ENCODE results near the gene HIP1R.

Gene HIP1R

DNA sequence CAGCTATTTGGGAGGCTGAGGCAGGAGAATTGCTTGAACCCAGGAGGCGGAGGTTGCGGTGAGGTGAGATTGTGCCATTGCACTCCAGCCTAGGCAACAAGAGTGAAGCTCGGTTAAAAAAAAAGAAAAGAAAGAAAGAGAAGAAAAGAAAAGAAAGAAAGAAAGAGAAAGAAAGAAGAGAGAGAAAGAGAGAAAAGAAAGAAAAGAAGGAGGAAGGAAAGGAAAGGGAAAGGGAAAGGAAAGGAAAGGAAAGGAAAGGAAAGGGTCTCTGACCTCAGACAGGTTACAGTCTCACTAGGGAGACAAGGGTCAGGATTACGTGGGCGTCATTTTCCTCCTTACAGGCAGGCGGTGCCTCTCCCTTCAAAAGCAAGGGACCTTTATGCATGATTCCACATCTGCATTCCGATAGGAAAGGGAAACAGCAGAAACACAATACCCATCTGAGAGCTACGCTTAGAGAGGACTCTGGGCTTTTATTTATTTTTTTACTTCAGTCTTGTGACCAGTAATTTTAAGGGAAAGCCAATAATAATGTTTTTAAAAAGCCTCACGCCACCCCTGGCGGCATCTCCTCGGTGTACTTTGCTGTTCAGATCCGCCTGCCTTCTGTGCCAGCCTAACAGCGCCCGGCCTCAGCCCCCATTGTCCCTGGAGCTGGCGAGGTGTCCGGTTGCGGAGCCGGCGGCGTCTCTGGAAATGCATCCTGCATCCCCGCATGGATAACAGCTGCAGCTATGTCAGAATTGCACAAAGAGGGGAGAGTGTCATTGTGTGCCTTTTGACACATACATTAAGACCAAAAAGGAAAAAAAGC, 945 bp upstream of the HIP1R start:
- DNase-seq (ENCODE audit: low read depth in 2 of 2): no peak

DNA sequence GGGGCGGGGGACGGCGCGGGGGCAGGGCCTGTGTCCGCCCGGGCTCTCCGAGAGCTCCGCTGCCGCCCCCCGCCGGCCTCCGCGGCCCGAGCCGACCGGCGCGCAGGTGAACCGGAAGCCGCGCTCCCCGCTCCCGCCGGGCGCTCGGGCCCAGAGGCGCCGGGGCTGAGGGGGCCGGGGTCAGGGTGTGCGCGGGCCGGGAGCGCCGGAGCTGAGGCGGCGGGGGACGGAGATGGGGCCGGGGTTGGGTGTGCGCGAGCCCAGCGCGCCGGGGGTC, 431 bp downstream of the HIP1R start:
- no peak for DNase-seq (ENCODE audit: low read depth in 2 of 2)

DNA sequence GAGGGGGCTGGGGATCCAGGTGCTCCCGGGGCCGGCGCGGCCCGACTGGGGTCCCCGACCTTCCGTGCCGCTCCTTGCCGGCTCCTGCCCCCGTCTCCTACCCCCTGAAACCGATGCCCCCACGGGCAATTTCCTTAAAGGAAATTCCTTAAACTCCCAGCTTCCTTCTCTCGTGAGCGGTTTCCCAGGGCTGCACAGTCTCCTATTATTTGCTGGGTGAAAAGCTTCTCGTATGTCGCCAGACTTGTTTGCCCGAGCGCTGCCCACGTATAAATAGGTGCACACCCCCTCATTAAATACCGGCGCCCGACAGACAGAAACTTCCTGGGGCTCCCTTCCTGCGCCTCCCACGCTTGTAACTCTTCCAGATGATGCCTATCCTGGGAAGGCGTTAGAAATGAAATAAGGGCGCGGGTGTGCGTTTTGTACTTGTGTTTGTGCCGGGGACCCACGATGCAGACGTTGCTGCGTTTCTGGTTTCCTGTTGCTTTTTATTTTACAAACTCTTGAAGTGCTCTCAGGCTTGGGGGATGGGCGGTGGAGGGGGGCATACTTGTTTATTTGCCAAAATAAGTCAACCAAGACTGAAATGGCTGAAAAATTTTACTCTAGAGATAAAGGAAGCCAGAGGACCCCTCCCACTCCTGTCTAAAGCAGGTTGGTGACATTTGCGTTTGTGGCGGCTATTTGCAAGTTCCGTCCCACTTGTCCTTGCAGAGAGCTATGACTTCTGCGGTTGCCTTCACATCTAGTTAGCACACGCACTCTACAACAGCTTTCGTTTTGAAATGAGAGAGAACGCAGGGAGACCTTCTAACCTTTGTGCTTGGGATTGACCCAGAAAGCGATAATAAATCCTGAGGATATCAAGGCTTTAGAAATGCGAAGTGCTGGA, 1.0 kb downstream of the HIP1R start:
- no peak for DNase-seq (ENCODE audit: low read depth in 2 of 2)

DNA sequence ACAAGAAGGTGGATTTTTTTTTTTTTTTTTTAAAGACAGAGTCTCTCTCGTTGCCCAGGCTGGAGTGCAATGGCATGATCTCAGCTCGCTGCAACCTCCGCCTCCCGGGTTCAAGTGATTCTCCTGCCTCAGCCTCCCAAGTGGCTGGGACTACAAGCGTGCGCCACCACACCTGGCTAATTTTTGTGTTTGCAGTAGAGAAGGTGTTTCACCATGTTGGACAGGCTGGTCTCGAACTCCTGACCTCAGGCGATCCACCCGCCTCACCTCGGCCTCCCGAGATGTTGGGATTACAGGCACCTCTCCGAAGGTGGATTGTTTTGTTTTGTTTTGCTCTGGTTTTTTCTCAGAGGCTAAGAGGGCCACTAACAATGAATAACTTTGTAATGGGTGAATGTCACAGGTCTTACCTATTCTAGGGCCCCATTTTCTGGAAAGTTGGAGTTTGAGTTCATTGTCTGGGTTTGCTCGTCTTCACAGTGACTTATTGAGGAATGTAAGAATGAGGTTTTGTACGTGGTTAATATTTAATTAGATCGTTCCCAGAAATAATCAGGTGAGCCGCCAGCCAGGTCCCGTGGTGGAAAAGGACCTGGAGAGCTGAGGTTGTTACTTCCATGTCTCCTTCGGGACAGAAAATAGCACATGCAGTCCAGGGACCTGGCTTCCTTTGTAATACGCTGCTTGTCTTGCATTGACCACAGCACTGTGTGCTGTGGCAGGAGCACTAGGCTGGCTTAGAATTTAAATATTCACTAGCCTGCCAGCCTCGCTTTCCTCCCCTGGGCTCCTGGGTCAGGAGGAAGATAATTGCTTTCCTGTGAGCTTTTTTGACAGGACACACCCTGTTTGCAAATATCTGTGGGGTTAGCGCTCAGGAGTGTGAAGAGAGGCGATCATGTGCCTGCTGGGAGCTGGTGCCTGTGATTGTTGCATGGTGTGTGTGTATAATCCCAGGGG, 2.3 kb downstream of the HIP1R start:
- DNase-seq (ENCODE audit: low read depth in 2 of 2): no peak

DNA sequence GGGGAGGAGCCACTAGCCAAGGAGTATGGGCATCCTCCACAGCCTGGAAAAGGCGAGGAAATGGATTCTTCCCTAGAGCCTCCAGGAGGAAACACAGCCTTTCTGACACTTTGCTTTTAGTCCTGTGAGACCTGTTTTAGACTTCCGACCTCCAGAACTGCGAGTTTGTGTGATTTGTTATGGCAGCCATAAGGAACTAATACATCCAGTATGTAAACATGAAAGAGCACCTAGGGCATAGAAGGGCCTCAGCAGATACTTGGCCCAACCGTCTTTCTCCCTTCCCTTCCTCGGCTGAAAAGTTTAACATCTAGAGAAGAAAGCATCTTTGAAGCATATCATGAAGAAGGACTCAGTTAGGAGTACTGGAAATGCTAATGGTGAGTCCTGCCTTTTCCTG, 3.6 kb downstream of the HIP1R start:
- DNase-seq (ENCODE audit: low read depth in 2 of 2): no peak

DNA sequence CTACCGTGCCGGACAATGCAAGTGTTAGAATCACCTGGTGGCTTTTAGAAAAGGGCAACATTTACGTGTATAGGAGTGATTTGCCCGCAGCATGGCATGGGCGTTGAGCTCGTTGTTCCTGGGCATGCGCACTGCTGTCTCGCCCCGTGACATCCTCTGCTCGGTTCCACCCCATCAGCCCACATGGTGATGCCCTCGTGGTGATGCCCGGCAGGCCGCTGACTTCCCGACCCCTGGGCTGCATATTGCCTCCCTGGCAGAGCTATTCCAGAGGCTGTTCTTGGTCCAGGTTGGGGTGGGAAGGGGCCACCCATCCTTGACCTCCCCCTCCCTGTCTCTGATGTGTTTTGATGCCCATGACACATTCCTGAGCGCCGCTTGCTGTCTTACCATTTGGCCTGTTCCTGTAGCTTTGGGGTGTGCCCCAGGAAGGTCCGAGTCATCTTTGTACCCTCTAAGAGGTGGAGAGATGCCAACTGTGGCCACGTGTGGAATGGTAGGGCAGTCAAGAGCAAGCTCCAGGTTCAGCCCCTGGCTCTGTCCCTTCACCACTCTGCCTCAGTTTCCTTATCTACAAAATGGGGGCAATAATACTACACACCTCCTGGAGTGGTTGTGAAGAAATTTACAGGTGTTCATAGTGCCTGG, 4.8 kb downstream of the HIP1R start:
- DNase-seq (ENCODE audit: low read depth in 2 of 2): no peak

DNA sequence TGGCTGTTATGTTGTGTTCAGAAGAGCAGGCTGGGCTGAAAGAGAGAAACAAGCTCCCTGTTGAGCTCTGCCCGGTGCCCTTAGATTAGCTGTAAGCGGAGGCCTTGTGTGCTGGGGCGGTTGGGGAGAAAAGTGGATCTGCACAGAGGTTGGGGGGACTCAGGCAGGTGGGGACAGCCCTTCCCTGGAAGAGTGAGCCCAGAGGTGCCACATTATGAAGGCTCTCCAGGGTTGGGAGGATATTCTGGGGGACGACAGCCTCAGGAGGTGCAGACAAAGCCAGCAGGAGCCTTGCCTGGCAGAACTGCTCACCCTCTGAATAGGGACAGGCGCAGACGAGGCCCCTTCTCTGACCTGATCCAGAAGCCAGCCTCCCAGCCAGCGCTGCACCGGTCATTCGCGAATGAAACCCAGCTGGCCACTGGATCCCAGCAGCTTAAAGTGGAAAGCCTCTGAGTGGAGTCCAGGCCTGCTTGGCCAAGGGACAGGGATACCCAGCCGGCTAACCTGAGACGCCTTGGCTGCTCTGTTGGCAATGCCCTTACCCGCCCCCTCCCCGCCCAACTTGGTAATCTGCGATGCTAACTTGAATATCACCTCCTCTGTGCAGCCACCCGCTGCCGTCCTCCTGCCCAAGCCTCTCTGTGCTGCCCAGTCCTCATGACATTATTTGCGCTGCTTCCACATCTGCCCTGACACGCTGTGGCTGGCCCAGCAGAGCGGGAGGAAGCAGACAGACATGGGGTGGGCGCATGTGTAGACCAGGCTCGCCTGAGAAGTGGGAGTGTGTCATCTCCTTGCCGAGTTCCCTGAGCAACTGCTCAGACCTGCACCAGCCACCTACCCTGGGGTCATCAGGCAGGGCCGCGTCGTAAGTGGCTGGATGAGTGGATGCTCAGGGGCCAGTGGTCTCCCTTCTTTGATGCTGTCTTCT, 5.6 kb downstream of the HIP1R start:
- no peak for DNase-seq (ENCODE audit: low read depth in 2 of 2)

DNA sequence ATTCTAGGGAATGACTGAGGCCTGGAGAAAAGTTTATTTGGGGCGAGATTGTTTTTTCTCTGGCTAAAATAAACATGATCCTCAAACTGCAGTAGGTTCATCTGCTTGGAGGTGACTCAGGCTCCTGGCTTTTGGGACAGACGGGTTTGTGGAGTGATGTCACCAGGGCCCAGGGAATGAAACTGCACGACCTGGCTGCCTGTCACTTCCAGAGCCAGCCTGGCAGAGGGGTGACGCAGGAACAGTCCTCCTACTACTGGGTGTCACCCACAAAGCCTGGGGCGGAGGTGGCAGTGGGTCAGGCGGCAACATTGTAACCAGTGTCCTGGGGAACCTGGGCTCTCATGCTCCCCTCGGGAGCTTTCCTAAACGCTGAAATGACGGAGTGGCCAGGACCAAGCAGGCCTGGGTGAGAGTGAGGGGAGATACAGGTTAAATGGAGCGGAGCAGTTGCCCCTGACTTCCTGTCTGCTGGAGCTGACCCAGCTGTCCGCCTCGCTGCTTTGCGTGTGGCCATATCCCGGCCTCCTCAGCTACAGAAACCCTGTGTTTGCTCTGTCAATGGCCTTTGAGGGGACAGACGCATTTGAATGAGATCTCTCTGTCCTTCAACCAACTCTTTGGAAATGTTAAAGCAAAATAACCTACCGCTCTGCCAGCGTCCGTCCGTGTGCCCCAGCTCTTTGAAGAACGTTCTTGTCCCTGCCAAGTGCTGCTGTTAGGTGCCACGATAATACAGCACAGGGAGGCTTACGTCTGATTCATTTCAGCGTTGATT, 6.5 kb downstream of the HIP1R start:
- no peak for DNase-seq (ENCODE audit: low read depth in 2 of 2)

DNA sequence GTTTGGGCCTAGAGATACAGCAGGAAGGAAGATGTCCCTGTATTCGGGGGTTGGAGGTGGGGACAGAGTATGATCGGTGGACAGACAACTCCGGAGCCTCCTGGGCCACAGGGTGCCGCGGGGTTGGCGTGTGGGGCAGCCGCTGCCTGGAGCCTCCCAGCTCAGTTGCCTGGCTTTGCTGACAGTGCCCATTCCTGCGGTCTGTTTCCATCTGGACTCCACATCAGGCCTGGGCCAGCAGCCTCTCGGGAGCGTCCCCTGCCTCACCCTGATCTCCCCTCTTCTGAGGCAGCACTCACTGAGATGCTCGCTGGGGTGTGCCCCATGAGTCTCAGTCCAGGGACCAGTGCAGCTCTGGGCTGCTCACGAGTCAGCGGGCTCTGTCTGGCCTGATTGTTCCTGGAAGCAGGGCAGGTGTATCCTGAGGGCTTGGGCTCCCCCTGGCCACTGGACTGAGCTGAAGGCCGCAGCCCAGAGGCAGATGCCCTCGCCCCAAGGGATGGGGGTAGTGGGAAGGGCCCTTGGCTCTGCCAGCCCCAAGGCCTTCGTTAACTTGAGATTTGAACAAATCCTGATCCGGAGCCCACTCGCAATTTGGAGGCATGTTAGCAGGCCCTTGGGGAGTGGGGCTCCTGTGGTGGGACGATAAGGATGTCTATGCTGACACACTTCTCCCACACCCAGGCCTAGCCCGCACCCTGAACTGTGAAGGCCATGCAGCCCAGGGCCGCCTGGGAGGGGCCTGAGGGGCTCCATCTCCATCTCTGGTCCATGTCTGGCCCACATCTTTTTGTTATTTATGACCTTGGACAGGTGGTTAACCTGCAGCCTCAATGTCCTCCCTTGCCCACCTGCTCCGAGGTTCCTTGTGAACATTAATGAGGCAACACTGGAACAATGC, 7.5 kb downstream of the HIP1R start:
- DNase-seq (ENCODE audit: low read depth in 2 of 2): no peak

DNA sequence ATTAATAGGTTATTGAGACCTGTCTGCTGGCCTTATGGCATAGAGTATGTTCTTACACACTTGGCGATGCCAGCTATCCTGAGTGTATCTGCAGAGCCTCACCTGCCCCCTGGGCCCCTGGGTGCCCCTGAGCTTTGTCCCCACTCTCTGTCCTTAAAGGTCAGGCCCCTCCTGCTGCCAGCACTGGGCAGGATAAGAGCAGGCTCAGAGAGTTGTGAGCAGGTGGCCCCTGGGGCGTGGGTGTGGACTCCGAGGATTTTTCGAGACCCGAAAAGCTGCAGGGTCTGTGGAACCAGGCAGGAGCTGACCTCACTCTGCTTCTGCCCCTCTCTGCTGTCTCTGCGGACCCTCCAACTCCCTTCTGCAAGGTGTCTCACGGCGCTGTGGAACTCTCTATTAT, 8.2 kb downstream of the HIP1R start:
- no peak for DNase-seq (ENCODE audit: low read depth in 2 of 2)

DNA sequence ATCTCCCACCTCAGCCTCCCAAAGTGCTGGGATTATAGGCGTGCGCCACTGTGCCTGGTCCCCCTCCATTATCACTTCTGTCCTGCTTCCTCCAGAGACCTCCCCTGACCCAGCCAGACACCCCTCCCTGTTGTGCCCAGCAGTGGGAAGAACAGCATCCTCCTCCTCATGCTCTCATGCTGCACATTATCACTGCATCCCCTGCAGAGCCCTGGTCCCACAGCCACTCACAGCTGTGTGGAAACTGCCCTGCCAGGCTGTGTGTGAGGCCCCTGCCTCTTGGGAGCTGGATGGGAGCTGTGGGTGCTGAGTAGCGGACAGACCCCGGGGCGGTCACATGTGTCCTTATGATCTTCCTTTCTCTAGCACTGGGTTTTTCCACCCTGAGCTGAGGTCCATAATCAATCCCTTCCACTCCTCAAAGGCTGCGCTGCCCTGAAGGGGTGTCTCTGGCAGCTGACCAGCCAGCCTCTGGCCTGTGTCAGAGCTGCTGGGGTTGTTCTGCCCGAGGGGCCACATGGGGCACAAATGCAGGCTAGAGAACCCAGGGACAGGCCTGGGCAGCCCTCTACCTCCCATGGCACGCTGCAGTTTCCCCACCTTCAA, 9.2 kb downstream of the HIP1R start:
- no peak for DNase-seq (ENCODE audit: low read depth in 2 of 2)

DNA sequence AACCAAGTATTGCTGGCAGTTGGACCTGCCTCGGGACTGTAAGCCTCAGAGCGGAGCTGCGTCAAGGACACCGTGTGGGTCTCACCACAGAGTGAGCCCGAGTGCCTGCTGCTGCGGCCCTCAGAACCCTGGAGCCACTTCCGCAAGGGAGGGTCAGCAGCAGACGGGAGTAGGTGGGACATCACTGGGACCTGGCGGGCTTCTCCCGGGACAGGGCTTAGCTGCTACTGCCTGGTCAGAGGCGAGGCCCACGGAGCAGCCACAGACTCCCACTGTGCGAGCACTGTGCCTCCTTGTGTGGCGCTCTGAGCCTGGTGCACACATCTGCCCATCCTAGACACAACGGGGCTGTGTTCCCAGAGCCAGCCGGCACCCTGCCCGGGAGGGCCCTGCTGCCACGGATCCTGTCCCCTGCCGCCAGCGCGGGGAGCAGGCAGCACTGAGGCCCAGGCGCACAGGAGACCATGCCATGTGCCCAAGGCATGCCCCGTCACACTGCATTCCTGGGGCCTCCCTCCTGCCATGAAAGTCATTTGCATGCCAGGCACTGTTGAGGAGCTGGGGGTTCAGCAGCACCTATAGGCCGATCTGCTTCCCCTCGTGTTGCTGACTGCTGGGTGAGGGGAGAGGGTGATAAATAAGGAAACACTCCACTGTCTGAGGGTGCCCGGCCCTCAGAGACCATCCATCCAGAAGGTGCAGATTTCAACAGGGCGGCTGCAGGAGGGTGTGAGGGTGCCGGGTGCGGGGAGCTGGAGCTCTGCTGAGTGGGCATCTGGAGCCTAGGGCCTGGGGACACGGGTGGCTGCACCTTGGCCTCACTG, 10.0 kb downstream of the HIP1R start:
- DNase-seq (ENCODE audit: low read depth in 2 of 2): no peak

DNA sequence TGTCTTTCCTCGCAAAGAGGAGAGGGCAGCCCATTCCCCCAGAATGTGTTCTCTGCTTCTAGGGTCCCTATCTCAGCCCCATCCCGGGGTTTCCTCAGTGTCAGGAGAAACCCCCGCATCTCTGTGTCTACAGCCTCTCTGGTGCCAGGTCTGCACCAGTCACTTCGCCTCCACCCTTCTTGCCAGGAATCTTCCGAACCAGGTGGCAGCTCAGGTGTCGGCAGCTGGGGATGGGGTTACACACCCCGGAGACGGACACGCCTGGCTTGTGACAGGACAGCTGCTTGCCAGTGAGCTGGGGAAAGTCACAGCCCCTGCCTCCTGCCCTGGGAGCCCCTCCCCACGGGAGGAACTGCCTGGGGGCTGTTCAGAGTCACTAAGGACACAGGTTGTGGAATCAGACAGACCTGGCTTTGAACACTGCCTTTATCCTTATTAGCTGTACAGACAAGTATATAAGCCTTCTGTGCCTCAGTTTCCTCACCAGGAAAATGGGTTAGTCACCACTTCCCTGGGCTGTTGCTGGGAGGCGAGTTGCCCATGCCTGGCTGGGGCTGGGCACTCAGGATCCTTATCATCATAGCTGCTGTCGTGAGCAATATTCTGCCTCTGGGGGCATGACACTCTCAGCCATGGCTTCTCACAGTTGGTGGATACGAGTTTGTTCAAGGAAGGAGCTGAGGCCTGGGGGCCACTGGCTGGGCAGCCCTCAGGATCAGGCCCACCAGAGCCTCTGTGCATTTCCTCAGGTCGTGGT, 10.8 kb downstream of the HIP1R start:
- DNase-seq (ENCODE audit: low read depth in 2 of 2): no peak

DNA sequence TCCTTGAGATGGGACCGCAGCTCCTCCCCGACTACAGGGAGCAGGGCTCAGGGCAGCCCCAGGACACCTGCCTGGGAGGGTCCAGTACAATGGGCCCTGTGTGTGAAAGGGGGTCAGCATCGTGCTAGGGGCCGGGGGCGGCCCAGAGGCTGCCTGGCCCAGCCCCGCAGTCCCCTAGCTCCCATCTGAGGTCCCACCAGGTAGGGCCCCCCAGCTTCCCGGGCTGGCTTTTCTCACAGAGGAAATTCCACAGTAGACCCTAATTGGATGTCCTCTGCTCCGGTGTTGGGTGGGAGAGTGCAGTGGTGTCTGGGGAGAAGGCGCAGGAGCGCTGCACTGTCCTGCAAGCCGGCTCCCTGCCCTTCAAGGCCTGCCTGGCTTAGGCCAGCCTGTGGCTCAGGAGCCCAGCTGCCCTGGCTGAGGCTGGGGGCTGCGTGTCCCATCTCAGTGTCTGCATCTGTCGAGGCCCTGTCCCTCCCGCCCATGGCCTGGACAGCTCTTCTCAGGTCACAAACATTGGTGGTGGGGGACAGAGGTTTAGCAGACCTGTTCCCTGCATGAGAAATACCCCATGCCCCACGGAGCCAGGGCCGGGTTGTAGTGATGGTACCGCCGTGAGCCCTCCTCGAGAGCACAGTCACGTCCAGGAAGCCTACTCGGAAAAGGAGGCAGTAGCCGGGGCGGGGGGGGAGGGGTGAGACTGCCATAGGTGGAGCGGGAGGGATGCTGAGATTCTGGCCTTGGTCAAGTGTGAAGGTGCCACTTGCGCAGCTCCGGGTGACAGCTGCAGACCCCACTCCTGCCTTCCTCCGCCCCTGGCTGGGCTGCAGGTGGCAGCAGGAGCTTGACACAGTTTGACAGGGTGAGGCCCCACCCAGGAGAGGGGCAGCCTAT, 11.6 kb downstream of the HIP1R start:
- no peak for DNase-seq (ENCODE audit: low read depth in 2 of 2)

DNA sequence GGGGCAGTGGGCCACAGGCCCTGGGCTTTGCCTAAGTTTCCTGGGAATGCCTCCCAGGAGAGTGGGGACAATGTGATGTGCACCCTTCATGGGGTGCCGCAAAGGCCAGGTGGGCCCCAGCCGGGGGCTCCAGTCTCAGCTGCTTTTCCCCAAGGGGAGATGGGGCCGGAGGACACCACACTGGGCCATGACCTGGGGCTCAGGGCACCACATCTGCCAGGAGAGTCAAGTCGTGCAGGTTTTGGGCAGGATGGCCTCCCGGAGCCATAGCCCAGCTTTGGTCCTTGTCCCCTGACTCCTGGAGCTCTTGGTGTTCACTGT, 12.2 kb downstream of the HIP1R start:
- DNase-seq (ENCODE audit: low read depth in 2 of 2): no peak

DNA sequence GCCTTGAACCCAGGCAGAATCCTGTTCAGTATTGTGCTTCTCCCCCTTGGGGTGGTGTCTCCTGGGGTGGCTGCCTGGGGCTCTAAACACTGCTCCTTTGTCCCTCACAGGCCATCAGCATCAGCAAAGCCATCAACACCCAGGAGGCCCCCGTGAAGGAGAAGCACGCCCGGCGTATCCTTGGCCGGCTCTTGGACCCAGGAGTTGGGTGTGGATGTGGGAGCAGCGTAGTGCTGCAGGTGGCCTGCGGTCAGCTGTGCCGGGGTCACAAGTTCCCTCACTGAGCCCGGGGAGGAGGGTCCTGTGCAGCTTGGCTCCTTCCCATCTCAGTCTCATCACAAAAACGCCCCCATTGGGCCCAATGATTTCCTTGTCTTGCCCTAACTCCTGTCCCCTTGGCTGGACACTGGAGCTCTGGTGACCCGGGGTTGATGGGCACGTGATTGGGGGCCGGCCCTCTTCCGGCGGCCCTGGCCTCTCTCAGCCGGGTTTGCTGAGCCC, 12.7 kb downstream of the HIP1R start:
- DNase-seq (ENCODE audit: low read depth in 2 of 2): no peak
